ENCODE results near the gene FTCDNL1.

The FTCDNL1 gene

GRCh38 chr2:199862788-199863187, 11.8 kb upstream of the FTCDNL1 start:
- Mint-ChIP-seq H3K27me3 (peaks cover 54% of the 10 kb centered on the region), H3K4me1 (no peaks in the 10 kb centered on the region), H3K36me3 (ENCODE audit: insufficient read depth) (no peaks in the 10 kb centered on the region), H3K4me3 (no peak overlapping the region), H3K27ac (ENCODE audit: low read depth) (no peak overlapping the region), H3K9me3 (no peaks in the 10 kb centered on the region)
- DNase-seq (ENCODE audit: low spot score in 2 of 2) (no peak), ATAC-seq (replicated peaks; ENCODE audit: extremely low read depth, poor library complexity, severe bottlenecking) (no peak)

- H3K4me3 Mint-ChIP-seq = no peak overlapping the region
- no peaks in the 10 kb centered on the region for H3K4me1 Mint-ChIP-seq
- H3K27me3 Mint-ChIP-seq = peaks cover 57% of the 10 kb centered on the region
- ATAC-seq (replicated peaks; ENCODE audit: extremely low read depth, poor library complexity, severe bottlenecking) (no peak), DNase-seq (ENCODE audit: low spot score in 2 of 2) (no peak)
- no peaks in the 10 kb centered on the region for H3K36me3 Mint-ChIP-seq (ENCODE audit: insufficient read depth)
- no peaks in the 10 kb centered on the region for H3K9me3 Mint-ChIP-seq
- no peak overlapping the region for H3K27ac Mint-ChIP-seq (ENCODE audit: low read depth)
These were observed 10.3 kb upstream of the FTCDNL1 start for GRCh38 chr2:199861132-199861774.

GRCh38 chr2:199855812-199856211, 4.8 kb upstream of the FTCDNL1 start:
- ATAC-seq (replicated peaks; ENCODE audit: extremely low read depth, poor library complexity, severe bottlenecking) (no peak), DNase-seq (ENCODE audit: low spot score in 2 of 2) (no peak)
- no peak overlapping the region for H3K27ac Mint-ChIP-seq (ENCODE audit: low read depth)
- peaks cover 2% of the 10 kb centered on the region for H3K36me3 Mint-ChIP-seq (ENCODE audit: insufficient read depth)
- peaks cover 7% of the 10 kb centered on the region for H3K4me1 Mint-ChIP-seq
- no peaks in the 10 kb centered on the region for H3K9me3 Mint-ChIP-seq
- peaks cover 30% of the 10 kb centered on the region for H3K27me3 Mint-ChIP-seq
- H3K4me3 Mint-ChIP-seq = no peak overlapping the region

GRCh38 chr2:199851883-199852282, 891 bp upstream of the FTCDNL1 start:
- H3K4me1 Mint-ChIP-seq = peaks cover 7% of the 10 kb centered on the region
- DNase-seq (ENCODE audit: low spot score in 2 of 2) (no peak), ATAC-seq (replicated peaks; ENCODE audit: extremely low read depth, poor library complexity, severe bottlenecking) (no peak)
- H3K9me3 Mint-ChIP-seq = no peaks in the 10 kb centered on the region
- H3K36me3 Mint-ChIP-seq (ENCODE audit: insufficient read depth) = peaks cover 2% of the 10 kb centered on the region
- no peak overlapping the region for H3K27ac Mint-ChIP-seq (ENCODE audit: low read depth)
- H3K4me3 Mint-ChIP-seq = peak overlapping the region; percentile 95
- H3K27me3 Mint-ChIP-seq = peaks cover 7% of the 10 kb centered on the region

- Mint-ChIP-seq H3K4me3 (peak overlapping the region; percentile 95), H3K36me3 (ENCODE audit: insufficient read depth) (peaks cover 2% of the 10 kb centered on the region), H3K9me3 (no peaks in the 10 kb centered on the region), H3K4me1 (peaks cover 7% of the 10 kb centered on the region), H3K27ac (ENCODE audit: low read depth) (peak overlapping the region; percentile 68), H3K27me3 (peaks cover 3% of the 10 kb centered on the region)
- no peak for ATAC-seq (replicated peaks; ENCODE audit: extremely low read depth, poor library complexity, severe bottlenecking)
- DNase-seq (ENCODE audit: low spot score in 2 of 2) = no peak
These were observed 464 bp upstream of the FTCDNL1 start for GRCh38 chr2:199851501-199851810.

- no peak overlapping the region for H3K27ac Mint-ChIP-seq (ENCODE audit: low read depth)
These were observed 724 bp downstream of the FTCDNL1 start for GRCh38 chr2:199850218-199850717.

GRCh38 chr2:199848389-199849130, 2.4 kb downstream of the FTCDNL1 start:
- Mint-ChIP-seq H3K27ac (ENCODE audit: low read depth) (no peak overlapping the region), H3K27me3 (no peaks in the 10 kb centered on the region), H3K9me3 (no peaks in the 10 kb centered on the region), H3K4me3 (no peak overlapping the region), H3K4me1 (peaks cover 7% of the 10 kb centered on the region), H3K36me3 (ENCODE audit: insufficient read depth) (peaks cover 2% of the 10 kb centered on the region)
- DNase-seq (ENCODE audit: low spot score in 2 of 2) (no peak), ATAC-seq (replicated peaks; ENCODE audit: extremely low read depth, poor library complexity, severe bottlenecking) (no peak)

More at GRCh38 chr2:199850218-199850717, 724 bp downstream of the FTCDNL1 start:
- no peaks in the 10 kb centered on the region for H3K9me3 Mint-ChIP-seq
- H3K4me1 Mint-ChIP-seq = peaks cover 7% of the 10 kb centered on the region
- peaks cover 2% of the 10 kb centered on the region for H3K36me3 Mint-ChIP-seq (ENCODE audit: insufficient read depth)
- no peaks in the 10 kb centered on the region for H3K27me3 Mint-ChIP-seq
- H3K4me3 Mint-ChIP-seq = peak overlapping the region; percentile 95
- DNase-seq (ENCODE audit: low spot score in 2 of 2) (no peak), ATAC-seq (replicated peaks; ENCODE audit: extremely low read depth, poor library complexity, severe bottlenecking) (no peak)

- H3K27me3 Mint-ChIP-seq = no peaks in the 10 kb centered on the region
- no peak overlapping the region for H3K27ac Mint-ChIP-seq (ENCODE audit: low read depth)
These were observed 3.7 kb downstream of the FTCDNL1 start for GRCh38 chr2:199847181-199847864.

GRCh38 chr2:199842631-199843395, 8.2 kb downstream of the FTCDNL1 start:
- ATAC-seq (replicated peaks; ENCODE audit: extremely low read depth, poor library complexity, severe bottlenecking) = no peak
- no peak for DNase-seq (ENCODE audit: low spot score in 2 of 2)
- Mint-ChIP-seq H3K27ac (ENCODE audit: low read depth) (no peak overlapping the region), H3K27me3 (no peaks in the 10 kb centered on the region), H3K36me3 (ENCODE audit: insufficient read depth) (peaks cover 4% of the 10 kb centered on the region), H3K9me3 (no peaks in the 10 kb centered on the region), H3K4me3 (no peak overlapping the region), H3K4me1 (no peaks in the 10 kb centered on the region)

More at GRCh38 chr2:199847181-199847864, 3.7 kb downstream of the FTCDNL1 start:
- Mint-ChIP-seq H3K9me3 (no peaks in the 10 kb centered on the region), H3K4me3 (no peak overlapping the region), H3K4me1 (peaks cover 7% of the 10 kb centered on the region), H3K36me3 (ENCODE audit: insufficient read depth) (peaks cover 2% of the 10 kb centered on the region)
- no peak for DNase-seq (ENCODE audit: low spot score in 2 of 2)
- ATAC-seq (replicated peaks; ENCODE audit: extremely low read depth, poor library complexity, severe bottlenecking) = no peak

- peaks cover 4% of the 10 kb centered on the region for H3K36me3 Mint-ChIP-seq (ENCODE audit: insufficient read depth)
- no peaks in the 10 kb centered on the region for H3K4me1 Mint-ChIP-seq
- H3K9me3 Mint-ChIP-seq = no peaks in the 10 kb centered on the region
- DNase-seq (ENCODE audit: low spot score in 2 of 2) (no peak), ATAC-seq (replicated peaks; ENCODE audit: extremely low read depth, poor library complexity, severe bottlenecking) (no peak)
- no peak overlapping the region for H3K27ac Mint-ChIP-seq (ENCODE audit: low read depth)
- H3K27me3 Mint-ChIP-seq = no peaks in the 10 kb centered on the region
- no peak overlapping the region for H3K4me3 Mint-ChIP-seq
These were observed 9.6 kb downstream of the FTCDNL1 start for GRCh38 chr2:199841409-199841808.

- no peaks in the 10 kb centered on the region for H3K9me3 Mint-ChIP-seq
- no peaks in the 10 kb centered on the region for H3K27me3 Mint-ChIP-seq
- ATAC-seq (replicated peaks; ENCODE audit: extremely low read depth, poor library complexity, severe bottlenecking) (no peak), DNase-seq (ENCODE audit: low spot score in 2 of 2) (no peak)
- H3K36me3 Mint-ChIP-seq (ENCODE audit: insufficient read depth) = peaks cover 4% of the 10 kb centered on the region
- no peak overlapping the region for H3K4me3 Mint-ChIP-seq
- H3K27ac Mint-ChIP-seq (ENCODE audit: low read depth) = no peak overlapping the region
- H3K4me1 Mint-ChIP-seq = no peaks in the 10 kb centered on the region
These were observed 12.6 kb downstream of the FTCDNL1 start for GRCh38 chr2:199838399-199838798.

- ATAC-seq (replicated peaks; ENCODE audit: extremely low read depth, poor library complexity, severe bottlenecking) (no peak), DNase-seq (ENCODE audit: low spot score in 2 of 2) (no peak)
- no peaks in the 10 kb centered on the region for H3K4me1 Mint-ChIP-seq
- no peak overlapping the region for H3K27ac Mint-ChIP-seq (ENCODE audit: low read depth)
- no peak overlapping the region for H3K4me3 Mint-ChIP-seq
- no peaks in the 10 kb centered on the region for H3K27me3 Mint-ChIP-seq
- H3K36me3 Mint-ChIP-seq (ENCODE audit: insufficient read depth) = peaks cover 4% of the 10 kb centered on the region
- H3K9me3 Mint-ChIP-seq = no peaks in the 10 kb centered on the region
These were observed 14.0 kb downstream of the FTCDNL1 start for GRCh38 chr2:199836943-199837342.
